Activated naive CD8-positive, alpha-beta T cell treated with anti-CD3 and anti-CD28 coated beads, Interleukin-2, amount 10 ng/mL, durations not matched to agents 7 days and 5 days (primary cell): ENCODE results near the gene LIME1. TPM values are rescaled to one million over a fixed set of nuclear protein-coding genes. Genes with fewer than 3 reads are reported as not detected.

Experiments
- ATAC-seq: fragments of 150-1000 bp; cut with Tn5 transposase; one replicate; pipeline ENCODE4 v1.10.0; 2021; ENCODE audit warnings: low read depth, moderate library complexity
- POLR2A ChIA-PET: fragments of 350-600 bp; sonication (Branson Sonifier 250); formaldehyde crosslinking; loops from one replicate; lab custom pipeline; 2021; ENCODE audit warnings: antibody characterized with exemption; lab: Charles Lee
- DNase-seq: peaks from one replicate; pipeline ENCODE4 v3.0.0; 2021
- H3K27ac Mint-ChIP-seq: one replicate; pipeline ENCODE4 v1.8.0; 2022; ENCODE audit warnings: mild to moderate bottlenecking, mixed read lengths
- H3K27me3 Mint-ChIP-seq: one replicate; pipeline ENCODE4 v1.8.0; 2022; ENCODE audit warnings: mild to moderate bottlenecking, moderate library complexity, mixed read lengths
- H3K36me3 Mint-ChIP-seq: one replicate; pipeline ENCODE4 v1.8.0; 2021; ENCODE audit warnings: mild to moderate bottlenecking, mixed read lengths
- H3K4me1 Mint-ChIP-seq: one replicate; pipeline ENCODE4 v1.8.0; 2021; ENCODE audit warnings: mixed read lengths
- H3K4me3 Mint-ChIP-seq: one replicate; pipeline ENCODE4 v1.8.0; 2022; ENCODE audit warnings: mild to moderate bottlenecking, moderate library complexity, mixed read lengths
- H3K9me3 Mint-ChIP-seq: one replicate; pipeline ENCODE4 v1.8.0; 2021; ENCODE audit warnings: mixed read lengths
- total RNA-seq, 2 experiments: library from RNA; stranded (reverse); gene quantifications; one replicate each; pipeline ENCODE4 v1.2.3, GENCODE V29; 2021

The LIME1 gene
- total RNA-seq, 2 experiments from 2014 or later: 144 to 159 TPM

DNA sequence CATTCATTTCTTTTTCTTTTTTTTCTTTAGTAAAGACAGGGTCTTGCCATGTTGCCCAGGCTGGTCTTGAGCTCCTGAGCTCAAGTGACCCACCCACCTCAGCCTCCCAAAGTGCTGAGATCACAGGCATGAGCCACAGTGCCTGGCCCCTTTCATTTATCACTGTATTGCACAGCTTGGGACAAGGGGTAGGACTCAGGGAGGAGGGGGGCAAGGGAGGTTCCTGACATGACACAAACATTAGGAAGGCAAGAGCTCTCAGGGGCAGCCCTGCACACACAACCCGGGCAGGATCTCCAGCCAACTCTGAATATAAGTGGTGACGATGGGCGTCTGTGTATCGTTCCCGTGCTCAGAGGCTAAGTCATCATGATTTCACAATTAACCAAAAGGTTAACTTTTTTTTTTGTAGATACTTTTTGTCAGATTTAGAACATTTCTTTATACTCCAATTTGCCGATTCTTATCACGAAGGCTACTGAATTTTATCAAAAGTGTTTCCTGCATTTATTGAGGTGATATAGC lies 23.0 kb downstream of the LIME1 start:
- peaks cover 16% of the 10 kb centered on the region for H3K27me3 Mint-ChIP-seq
- no peak for ATAC-seq
- H3K27ac Mint-ChIP-seq: no peak overlapping the region
- H3K9me3 Mint-ChIP-seq: no peaks in the 10 kb centered on the region
- peaks cover 13% of the 10 kb centered on the region for H3K4me1 Mint-ChIP-seq
- H3K36me3 Mint-ChIP-seq: no peaks in the 10 kb centered on the region
- no peak for DNase-seq
- POLR2A ChIA-PET: interaction anchor here (1.6 kb wide), 1 partner anchor 51 kb away, joined by 3 read pairs; the partner anchor contains the start of genes ARFRP1 and ZGPAT
- no peak overlapping the region for H3K4me3 Mint-ChIP-seq

DNA sequence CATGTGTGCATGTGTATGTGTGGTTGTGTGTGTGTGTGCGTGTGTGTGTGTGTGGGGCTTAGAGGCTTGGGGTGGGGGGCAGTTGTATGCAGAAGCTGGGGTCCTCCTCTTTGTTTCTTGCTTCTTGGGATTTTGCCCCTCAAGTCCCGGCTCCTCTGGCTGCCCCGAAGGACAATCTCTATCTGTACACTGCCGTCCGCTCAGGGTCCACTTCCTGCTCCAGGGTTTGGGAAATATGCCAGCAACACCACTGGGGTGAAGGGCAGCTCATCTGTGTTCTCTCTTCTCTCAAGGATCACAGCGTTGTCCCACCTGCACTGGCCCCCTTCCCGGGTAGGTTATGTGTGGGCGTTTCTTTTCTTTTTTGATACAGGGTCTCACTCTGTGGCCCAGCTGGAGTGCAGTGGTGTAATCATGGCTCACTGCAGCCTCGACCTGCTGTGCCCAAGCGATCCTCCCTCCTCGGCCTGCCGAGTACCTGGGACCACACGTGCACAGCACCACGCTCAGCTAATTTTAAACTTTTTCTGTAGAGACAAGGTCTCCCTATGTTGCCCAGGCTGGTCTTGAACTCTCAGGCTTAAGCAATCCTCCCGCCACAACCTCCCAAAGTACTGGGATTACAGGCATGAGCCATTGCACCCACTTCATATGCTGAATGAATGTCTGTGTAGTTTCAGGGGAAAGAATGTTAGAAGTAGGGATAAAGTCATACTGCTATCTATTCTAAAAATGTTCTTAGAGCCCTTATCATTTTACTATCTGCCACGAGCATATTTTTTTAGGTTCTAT lies 28.8 kb downstream of the LIME1 start:
- H3K36me3 Mint-ChIP-seq: no peaks in the 10 kb centered on the region
- H3K27me3 Mint-ChIP-seq: peaks cover 10% of the 10 kb centered on the region
- no peak overlapping the region for H3K27ac Mint-ChIP-seq
- H3K9me3 Mint-ChIP-seq: no peaks in the 10 kb centered on the region
- no peak for ATAC-seq
- H3K4me1 Mint-ChIP-seq: no peaks in the 10 kb centered on the region
- no peak for DNase-seq
- POLR2A ChIA-PET: no interaction called here
- H3K4me3 Mint-ChIP-seq: no peak overlapping the region

DNA sequence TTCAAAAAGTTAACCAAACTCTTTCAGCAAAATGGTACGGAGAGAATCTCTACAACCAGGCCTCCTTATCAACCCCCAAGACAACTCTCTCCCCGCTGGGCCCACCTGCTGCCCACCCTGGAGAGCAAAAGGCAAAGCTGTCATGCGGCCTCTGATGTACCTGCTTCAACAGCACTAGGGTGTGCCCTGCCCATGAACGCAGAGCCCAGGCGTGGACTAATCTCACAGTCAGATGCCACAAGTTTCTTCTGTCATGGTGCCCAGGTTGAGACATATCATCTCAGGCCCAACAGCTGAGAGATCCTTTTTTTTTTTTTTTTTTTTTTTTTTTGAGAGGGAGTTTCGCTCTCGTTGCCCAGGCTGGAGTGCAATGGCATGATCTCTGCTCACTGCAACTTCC lies 29.4 kb downstream of the LIME1 start:
- Mint-ChIP-seq H3K4me1 (no peaks in the 10 kb centered on the region), H3K27ac (no peak overlapping the region), H3K9me3 (no peaks in the 10 kb centered on the region), H3K27me3 (peaks cover 10% of the 10 kb centered on the region), H3K36me3 (no peaks in the 10 kb centered on the region), H3K4me3 (no peak overlapping the region)
- DNase-seq: no peak
- POLR2A ChIA-PET: interaction anchor here (0.7 kb wide), 1 partner anchor 89 kb away, joined by 3 read pairs; no protein-coding TSS in a partner anchor
- no peak for ATAC-seq

DNA sequence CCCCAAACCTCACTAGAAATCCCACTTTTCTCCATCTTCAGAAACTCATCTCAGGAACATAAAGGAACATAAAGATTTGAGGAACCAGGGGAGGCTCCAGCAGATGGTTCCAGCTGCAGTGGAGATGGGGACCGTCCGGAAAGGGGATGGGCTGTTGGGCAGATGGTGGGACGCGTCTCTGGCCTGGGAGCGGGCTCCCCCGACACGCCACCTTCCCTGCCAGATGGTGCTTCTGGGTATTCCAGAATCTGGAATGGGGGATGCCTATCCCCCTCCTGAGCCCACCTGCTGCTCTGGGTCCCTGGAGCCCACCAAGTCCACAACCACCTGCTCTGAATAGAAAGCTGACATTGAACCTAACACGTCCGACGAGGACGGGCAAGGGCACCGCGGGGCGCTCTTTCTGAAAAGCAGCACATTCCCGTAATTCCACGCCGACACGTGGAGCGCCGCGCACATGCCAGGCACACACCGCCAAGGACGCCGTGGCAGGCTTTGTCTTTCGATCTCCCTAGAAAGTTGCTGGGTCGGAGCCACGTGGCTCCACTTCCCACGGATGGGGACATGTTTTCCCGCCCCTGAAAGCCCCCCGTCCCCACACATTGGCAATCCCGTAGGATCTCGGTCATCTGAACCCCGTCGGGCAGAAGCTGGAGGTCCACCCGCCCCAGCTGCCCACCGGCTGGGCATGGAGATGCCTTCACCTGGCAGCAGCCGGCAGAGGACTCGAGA lies 30.4 kb downstream of the LIME1 start:
- POLR2A ChIA-PET: interaction anchor here (0.7 kb wide), 1 partner anchor 88 kb away, joined by 3 read pairs; no protein-coding TSS in a partner anchor

DNA sequence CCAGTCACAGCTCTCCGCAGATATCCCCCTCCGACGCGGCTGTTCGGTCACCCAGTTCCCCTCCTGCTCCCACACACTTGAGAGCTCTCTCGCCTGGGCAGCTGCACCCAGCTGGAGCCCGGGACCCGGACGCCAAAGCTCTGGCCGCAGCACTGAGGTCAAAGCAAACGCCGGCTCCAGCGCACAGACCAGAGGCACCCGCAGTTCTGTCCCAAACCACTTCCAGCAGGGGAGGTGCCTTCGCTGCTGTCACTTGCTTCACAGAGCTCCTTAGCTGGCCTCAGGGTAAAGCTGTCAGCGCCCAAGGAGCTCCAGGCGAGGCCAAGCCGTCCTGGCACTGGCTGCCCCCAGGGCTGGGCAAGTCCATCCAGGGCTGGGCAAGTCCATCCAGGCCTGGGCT lies 31.0 kb downstream of the LIME1 start:
- no peaks in the 10 kb centered on the region for H3K36me3 Mint-ChIP-seq
- ATAC-seq (no peak), DNase-seq (no peak)
- H3K4me3 Mint-ChIP-seq: no peak overlapping the region
- H3K4me1 Mint-ChIP-seq: no peaks in the 10 kb centered on the region
- peaks cover 5% of the 10 kb centered on the region for H3K27me3 Mint-ChIP-seq
- POLR2A ChIA-PET: interaction anchor here (0.6 kb wide), 1 partner anchor 83 kb away, joined by 4 read pairs; no protein-coding TSS in a partner anchor
- H3K9me3 Mint-ChIP-seq: no peaks in the 10 kb centered on the region
- no peak overlapping the region for H3K27ac Mint-ChIP-seq

More for the DNA sequence above, 30.4 kb downstream of the LIME1 start:
- Mint-ChIP-seq H3K27ac (no peak overlapping the region), H3K9me3 (no peaks in the 10 kb centered on the region), H3K4me1 (no peaks in the 10 kb centered on the region), H3K4me3 (no peak overlapping the region), H3K36me3 (no peaks in the 10 kb centered on the region), H3K27me3 (peaks cover 8% of the 10 kb centered on the region)
- ATAC-seq (no peak), DNase-seq (no peak)

- POLR2A ChIA-PET: interaction anchor here (0.6 to 0.9 kb wide), 2 partner anchors 18 to 83 kb away, joined by 3 to 4 read pairs; no protein-coding TSS in a partner anchor
- ATAC-seq: no peak
- no peaks in the 10 kb centered on the region for H3K36me3 Mint-ChIP-seq
Measured at GRCh38 chr20:63767886-63768285, 31.4 kb downstream of the LIME1 start.

GRCh38 chr20:63768591-63769515 lies 32.4 kb downstream of the LIME1 start:
- POLR2A ChIA-PET: interaction anchor here (0.9 kb wide), 1 partner anchor 19 kb away, joined by 3 read pairs; no protein-coding TSS in a partner anchor
- no peak for ATAC-seq
- DNase-seq: no peak
- H3K27ac Mint-ChIP-seq: no peak overlapping the region
- no peaks in the 10 kb centered on the region for H3K4me1 Mint-ChIP-seq
- H3K36me3 Mint-ChIP-seq: no peaks in the 10 kb centered on the region
- no peak overlapping the region for H3K4me3 Mint-ChIP-seq
- no peaks in the 10 kb centered on the region for H3K9me3 Mint-ChIP-seq
- H3K27me3 Mint-ChIP-seq: peaks cover 2% of the 10 kb centered on the region

More at GRCh38 chr20:63767886-63768285, 31.4 kb downstream of the LIME1 start:
- Mint-ChIP-seq H3K4me3 (no peak overlapping the region), H3K27me3 (peaks cover 2% of the 10 kb centered on the region), H3K4me1 (no peaks in the 10 kb centered on the region), H3K9me3 (no peaks in the 10 kb centered on the region), H3K27ac (no peak overlapping the region)
- DNase-seq: no peak

DNA sequence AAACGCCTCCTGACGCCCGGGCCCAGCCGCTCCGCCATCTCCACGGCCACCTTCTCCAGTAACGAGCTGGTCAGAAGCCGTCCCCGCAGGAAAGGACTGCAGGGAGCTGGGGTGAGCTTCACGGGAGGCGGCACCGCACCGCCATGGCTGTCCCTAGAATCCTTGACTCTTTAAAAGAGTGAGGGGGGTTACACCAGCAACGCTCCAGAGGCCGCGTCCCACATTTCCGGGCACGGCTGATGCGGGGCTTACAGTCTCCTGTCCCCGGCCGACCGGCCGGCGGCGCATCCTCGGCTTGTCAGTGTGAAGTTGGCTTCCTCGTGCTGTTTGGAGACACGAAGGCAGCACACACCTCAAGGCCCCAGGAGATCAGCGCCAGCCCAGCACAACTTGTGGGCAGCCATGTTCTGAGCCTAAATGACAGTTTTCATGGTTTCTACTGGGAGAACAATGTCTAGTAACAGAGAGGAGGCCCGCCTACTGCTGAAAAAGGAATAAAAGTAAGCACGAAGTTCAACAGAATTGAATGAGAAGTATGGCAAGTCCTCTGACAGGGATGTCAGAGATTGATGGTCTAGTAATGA lies 33.5 kb downstream of the LIME1 start:
- Mint-ChIP-seq H3K4me1 (no peaks in the 10 kb centered on the region), H3K4me3 (no peak overlapping the region), H3K27ac (no peak overlapping the region), H3K27me3 (peaks cover 2% of the 10 kb centered on the region), H3K9me3 (no peaks in the 10 kb centered on the region), H3K36me3 (no peaks in the 10 kb centered on the region)
- DNase-seq (no peak), ATAC-seq (no peak)
- POLR2A ChIA-PET: no interaction called here

- no peak overlapping the region for H3K27ac Mint-ChIP-seq
- ATAC-seq (no peak), DNase-seq (no peak)
- no peaks in the 10 kb centered on the region for H3K27me3 Mint-ChIP-seq
- H3K4me3 Mint-ChIP-seq: no peak overlapping the region
- no peaks in the 10 kb centered on the region for H3K36me3 Mint-ChIP-seq
- POLR2A ChIA-PET: no interaction called here
- no peaks in the 10 kb centered on the region for H3K4me1 Mint-ChIP-seq
- H3K9me3 Mint-ChIP-seq: no peaks in the 10 kb centered on the region
Measured at GRCh38 chr20:63771046-63771707, 34.7 kb downstream of the LIME1 start.

GRCh38 chr20:63772781-63773518 lies 36.5 kb downstream of the LIME1 start:
- no peaks in the 10 kb centered on the region for H3K27me3 Mint-ChIP-seq
- H3K27ac Mint-ChIP-seq: no peak overlapping the region
- POLR2A ChIA-PET: no interaction called here
- ATAC-seq: no peak
- H3K36me3 Mint-ChIP-seq: no peaks in the 10 kb centered on the region
- no peaks in the 10 kb centered on the region for H3K4me1 Mint-ChIP-seq
- no peak for DNase-seq
- H3K9me3 Mint-ChIP-seq: no peaks in the 10 kb centered on the region
- H3K4me3 Mint-ChIP-seq: no peak overlapping the region

DNA sequence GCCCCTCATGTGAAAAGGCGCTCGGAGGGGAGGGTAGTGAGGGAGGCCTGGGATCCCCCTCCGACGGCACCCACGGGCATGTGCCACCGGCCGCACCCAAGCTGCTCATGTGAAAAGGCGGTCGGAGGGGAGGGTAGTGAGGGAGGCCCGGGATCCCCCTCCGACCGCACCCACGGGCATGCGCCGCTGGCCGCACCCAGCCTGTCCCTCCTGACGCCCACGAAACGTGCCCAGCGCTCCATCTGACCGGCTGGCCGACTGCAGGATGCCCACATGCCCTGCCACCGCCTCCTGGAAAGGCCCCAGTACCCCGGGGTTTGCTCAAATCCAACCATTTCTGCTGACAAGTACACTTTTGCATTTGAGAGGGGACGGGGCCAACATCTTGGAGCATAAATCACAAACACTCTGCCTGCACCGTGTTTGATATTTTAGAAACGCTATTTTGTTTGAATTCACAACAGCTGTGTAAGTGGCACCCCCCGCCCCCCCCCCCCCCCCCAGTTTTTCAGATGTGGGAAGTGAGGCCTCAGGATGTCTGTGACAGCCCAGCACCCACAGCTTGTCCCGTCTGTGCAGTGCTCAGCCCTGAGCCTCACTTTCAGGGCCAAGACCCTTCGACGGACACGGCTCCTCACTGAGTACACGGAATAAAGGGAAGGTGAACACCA lies 37.2 kb downstream of the LIME1 start:
- POLR2A ChIA-PET: interaction anchor here (0.6 kb wide), 1 partner anchor 33 kb away, joined by 3 read pairs; no protein-coding TSS in a partner anchor
- no peak for ATAC-seq
- DNase-seq: no peak
- no peak overlapping the region for H3K4me3 Mint-ChIP-seq
- no peak overlapping the region for H3K27ac Mint-ChIP-seq
- no peaks in the 10 kb centered on the region for H3K27me3 Mint-ChIP-seq
- no peaks in the 10 kb centered on the region for H3K4me1 Mint-ChIP-seq
- H3K36me3 Mint-ChIP-seq: no peaks in the 10 kb centered on the region
- no peaks in the 10 kb centered on the region for H3K9me3 Mint-ChIP-seq
